IgD-negative memory B cell (primary cell): ENCODE results near the gene ERCC6L. TPM values are rescaled to one million over a fixed set of nuclear protein-coding genes. Genes with fewer than 3 reads are reported as not detected.
"Not testable (repeated sequence)": the region's sequence is repeated elsewhere in the genome, so short reads cannot be mapped to it uniquely, and the experiment has no call there.

Source experiments
- H3K27ac Mint-ChIP-seq, 3 donors: one replicate each; pipeline ENCODE4 v1.8.0; 2020 to 2022; ENCODE audit warnings: mild to moderate bottlenecking in 3 of 3, mixed read lengths in 3 of 3, moderate library complexity in 1 of 3
- H3K27me3 Mint-ChIP-seq: one replicate; pipeline ENCODE4 v1.8.0; 2021; ENCODE audit warnings: mixed read lengths
- H3K36me3 Mint-ChIP-seq: one replicate; pipeline ENCODE4 v1.8.0; 2020; ENCODE audit warnings: mild to moderate bottlenecking, mixed read lengths
- H3K4me1 Mint-ChIP-seq, 3 donors: one replicate each; pipeline ENCODE4 v1.8.0; 2020 to 2022; ENCODE audit warnings: mixed read lengths in 3 of 3, mild to moderate bottlenecking in 1 of 3
- H3K4me3 Mint-ChIP-seq, 4 donors: one replicate each; pipeline ENCODE4 v1.8.0; 2020 to 2022; ENCODE audit warnings: mild to moderate bottlenecking in 4 of 4, mixed read lengths in 4 of 4, moderate library complexity in 3 of 4
- H3K9me3 Mint-ChIP-seq, 3 donors: one replicate each; pipeline ENCODE4 v1.8.0; 2020 to 2021; ENCODE audit warnings: mixed read lengths in 3 of 3, mild to moderate bottlenecking in 1 of 3
- polyA plus RNA-seq: library from polyadenylated mRNA; unstranded; fragments of 300-500 nt; fragmentation: Illumina TruSeq; gene quantifications from one replicate; pipeline ENCODE4 v1.2.3, GENCODE V29; 2021

The ERCC6L gene
- polyA plus RNA-seq, 1 donor from 2014 or later, result 0.15 TPM

GRCh38 chrX:72208126-72208800 lies 30.6 kb downstream of the ERCC6L start:
- Mint-ChIP-seq H3K9me3 (no peaks in the 10 kb centered on the region), H3K4me3 (no peak overlapping the region), H3K27me3 (no peaks in the 10 kb centered on the region), H3K36me3 (peaks cover 10% of the 10 kb centered on the region), H3K4me1 (no peaks in the 10 kb centered on the region), H3K27ac (no peak overlapping the region)

GRCh38 chrX:72207366-72207765 lies 31.5 kb downstream of the ERCC6L start:
- H3K36me3 Mint-ChIP-seq, result peaks cover 10% of the 10 kb centered on the region
- H3K27ac Mint-ChIP-seq, result peak overlapping the region in 1 of 3 donors; percentile 82
- H3K9me3 Mint-ChIP-seq, result no peaks in the 10 kb centered on the region

GRCh38 chrX:72205706-72206105 lies 33.1 kb downstream of the ERCC6L start:
- H3K4me1 Mint-ChIP-seq, result peaks cover 0 to 2% (median 0%) of the 10 kb centered on the region in 3 donors

More at GRCh38 chrX:72207366-72207765, 31.5 kb downstream of the ERCC6L start:
- no peak overlapping the region for H3K4me3 Mint-ChIP-seq
- H3K4me1 Mint-ChIP-seq, result no peaks in the 10 kb centered on the region
- H3K27me3 Mint-ChIP-seq, result no peaks in the 10 kb centered on the region

GRCh38 chrX:72203421-72203820 lies 35.4 kb downstream of the ERCC6L start:
- no peaks in the 10 kb centered on the region for H3K27me3 Mint-ChIP-seq
- no peaks in the 10 kb centered on the region for H3K36me3 Mint-ChIP-seq
- no peak overlapping the region for H3K4me3 Mint-ChIP-seq
- no peak overlapping the region for H3K27ac Mint-ChIP-seq
- H3K9me3 Mint-ChIP-seq, result no peaks in the 10 kb centered on the region
- peaks cover 0 to 2% (median 0%) of the 10 kb centered on the region in 3 donors for H3K4me1 Mint-ChIP-seq

More at GRCh38 chrX:72205706-72206105, 33.1 kb downstream of the ERCC6L start:
- Mint-ChIP-seq H3K27ac (no peak overlapping the region), H3K9me3 (no peaks in the 10 kb centered on the region), H3K4me3 (no peak overlapping the region), H3K36me3 (peaks cover 6% of the 10 kb centered on the region), H3K27me3 (no peaks in the 10 kb centered on the region)

- Mint-ChIP-seq H3K27ac (no peak overlapping the region), H3K27me3 (no peaks in the 10 kb centered on the region), H3K4me3 (no peak overlapping the region), H3K4me1 (peaks cover 0 to 2% (median 0%) of the 10 kb centered on the region in 3 donors), H3K9me3 (no peaks in the 10 kb centered on the region), H3K36me3 (no peaks in the 10 kb centered on the region)
Observed at GRCh38 chrX:72202792-72203401, 35.9 kb downstream of the ERCC6L start.

- Mint-ChIP-seq H3K36me3 (no peaks in the 10 kb centered on the region), H3K4me1 (peaks cover 0 to 2% (median 0%) of the 10 kb centered on the region in 3 donors), H3K27ac (peak overlapping the region in 1 of 3 donors; percentile 42), H3K4me3 (no peak overlapping the region), H3K9me3 (no peaks in the 10 kb centered on the region), H3K27me3 (peaks cover 1% of the 10 kb centered on the region)
Observed at GRCh38 chrX:72201836-72202536, 36.8 kb downstream of the ERCC6L start.

- Mint-ChIP-seq H3K4me3 (no peak overlapping the region), H3K27me3 (peaks cover 2% of the 10 kb centered on the region), H3K36me3 (no peaks in the 10 kb centered on the region), H3K27ac (no peak overlapping the region), H3K4me1 (peaks cover 0 to 6% (median 3%) of the 10 kb centered on the region in 3 donors), H3K9me3 (no peaks in the 10 kb centered on the region)
Observed at GRCh38 chrX:72182924-72183323, 55.9 kb downstream of the ERCC6L start.

GRCh38 chrX:72181178-72182125 lies 57.4 kb downstream of the ERCC6L start, which contains the start of gene PIN4:
TSS of gene PIN4 (plus strand) at chrX:72181757. CDS start at chrX:72181786, 29 bp downstream.
- H3K36me3 Mint-ChIP-seq, result no peaks in the 10 kb centered on the region
- peaks cover 2% of the 10 kb centered on the region for H3K27me3 Mint-ChIP-seq
- no peaks in the 10 kb centered on the region for H3K9me3 Mint-ChIP-seq
- no peak within 1 kb of the TSS for H3K27ac Mint-ChIP-seq
- no peak within 1 kb of the TSS for H3K4me3 Mint-ChIP-seq
- peaks cover 0 to 6% (median 3%) of the 10 kb centered on the region in 3 donors for H3K4me1 Mint-ChIP-seq

GRCh38 chrX:72180539-72180938 lies 58.3 kb downstream of the ERCC6L start:
- peaks cover 2% of the 10 kb centered on the region for H3K27me3 Mint-ChIP-seq
- no peak overlapping the region for H3K27ac Mint-ChIP-seq
- H3K9me3 Mint-ChIP-seq, result peaks cover 0 to 2% (median 0%) of the 10 kb centered on the region in 3 donors
- H3K36me3 Mint-ChIP-seq, result no peaks in the 10 kb centered on the region
- peaks cover 0 to 6% (median 3%) of the 10 kb centered on the region in 3 donors for H3K4me1 Mint-ChIP-seq
- no peak overlapping the region for H3K4me3 Mint-ChIP-seq

- Mint-ChIP-seq H3K27me3 (peaks cover 2% of the 10 kb centered on the region), H3K4me1 (peaks cover 0 to 3% (median 3%) of the 10 kb centered on the region in 3 donors), H3K9me3 (peaks cover 0 to 2% (median 0%) of the 10 kb centered on the region in 3 donors), H3K36me3 (no peaks in the 10 kb centered on the region), H3K27ac (no peak overlapping the region), H3K4me3 (no peak overlapping the region)
Observed at GRCh38 chrX:72176981-72177380, 61.8 kb downstream of the ERCC6L start.

- not testable (repeated sequence) for H3K4me3 Mint-ChIP-seq, H3K9me3 Mint-ChIP-seq, H3K27me3 Mint-ChIP-seq, H3K4me1 Mint-ChIP-seq, H3K27ac Mint-ChIP-seq, H3K36me3 Mint-ChIP-seq
Observed at GRCh38 chrX:72176289-72176688, 62.5 kb downstream of the ERCC6L start.

GRCh38 chrX:72169008-72169728 lies 69.7 kb downstream of the ERCC6L start:
- H3K27me3 Mint-ChIP-seq, result peaks cover 5% of the 10 kb centered on the region
- no peaks in the 10 kb centered on the region for H3K4me1 Mint-ChIP-seq
- H3K27ac Mint-ChIP-seq, result peak overlapping the region in 2 of 3 donors; percentile 7 to 67

GRCh38 chrX:72165551-72165950 lies 73.3 kb downstream of the ERCC6L start:
- H3K27me3 Mint-ChIP-seq, result peaks cover 10% of the 10 kb centered on the region
- H3K27ac Mint-ChIP-seq, result no peak overlapping the region
- H3K9me3 Mint-ChIP-seq, result peaks cover 0 to 2% (median 0%) of the 10 kb centered on the region in 3 donors
- H3K36me3 Mint-ChIP-seq, result no peaks in the 10 kb centered on the region
- no peak overlapping the region for H3K4me3 Mint-ChIP-seq
- no peaks in the 10 kb centered on the region for H3K4me1 Mint-ChIP-seq

More at GRCh38 chrX:72169008-72169728, 69.7 kb downstream of the ERCC6L start:
- H3K4me3 Mint-ChIP-seq, result peak overlapping the region; percentile 24 to 78 (median 56)
- H3K36me3 Mint-ChIP-seq, result no peaks in the 10 kb centered on the region
- peaks cover 0 to 2% (median 0%) of the 10 kb centered on the region in 3 donors for H3K9me3 Mint-ChIP-seq

GRCh38 chrX:72159769-72160168 lies 79.1 kb downstream of the ERCC6L start:
- peaks cover 2% of the 10 kb centered on the region for H3K36me3 Mint-ChIP-seq
- no peaks in the 10 kb centered on the region for H3K4me1 Mint-ChIP-seq
- H3K27me3 Mint-ChIP-seq, result peaks cover 5% of the 10 kb centered on the region
- H3K27ac Mint-ChIP-seq, result peak overlapping the region in 1 of 3 donors; percentile 36
- H3K9me3 Mint-ChIP-seq, result peaks cover 0 to 9% (median 2%) of the 10 kb centered on the region in 3 donors
- H3K4me3 Mint-ChIP-seq, result no peak overlapping the region
